GF-D8 (cell line): ENCODE measurements around the gene UBTF.

Experiments used
- DNase-seq: peaks from one replicate; lab custom pipeline; 2025; lab: John Stamatoyannopoulos, UW

Gene UBTF

GRCh38 chr17:44171931-44172455 lies 47.5 kb downstream of the UBTF start:
- DNase-seq = no peak

- no peak for DNase-seq
Measured at GRCh38 chr17:44170499-44171201, 48.8 kb downstream of the UBTF start, which contains the start of gene ASB16. Gene ASB16 (plus strand): TSS chr17:44170704. CDS start chr17:44170790, 86 bp downstream.

- no peak for DNase-seq
Measured at GRCh38 chr17:44170135-44170498, 49.4 kb downstream of the UBTF start.

GRCh38 chr17:44167181-44167861 lies 52.2 kb downstream of the UBTF start:
- DNase-seq = no peak

GRCh38 chr17:44164476-44164875 lies 55.0 kb downstream of the UBTF start:
- no peak for DNase-seq

- DNase-seq = no peak
Measured at GRCh38 chr17:44159519-44160210, 59.8 kb downstream of the UBTF start.

- no peak for DNase-seq
Measured at GRCh38 chr17:44155488-44155887, 64.0 kb downstream of the UBTF start.
